H1 (cell line): ENCODE measurements around the gene DOK6. TPM values are rescaled to one million over a fixed set of nuclear protein-coding genes. Genes with fewer than 3 reads are reported as not detected.

Experiments used
- CTCF ChIA-PET: fragments of 300-600 bp; sonication (Branson Sonifier 250); formaldehyde crosslinking; loops from one replicate; lab custom pipeline; 2021; ENCODE audit not compliant: partially characterized antibody; lab: Charles Lee
- POLR2A ChIA-PET: fragments of 300-600 bp; sonication (Branson Sonifier 250); formaldehyde crosslinking; loops from one replicate; lab custom pipeline; 2021; ENCODE audit warnings: inconsistent platforms; ENCODE audit not compliant: partially characterized antibody; lab: Charles Lee
- DNase-seq, 2 experiments: peaks; one replicate each; pipeline versions ENCODE4 v3.0.0 to v3.0.0-alpha.2; 2010 to 2022; ENCODE audit warnings: low spot score in 2 of 2, low read depth in 1 of 2, mixed read lengths in 1 of 2
- FAIRE-seq: peaks from 2 replicates; lab custom pipeline; 2011; peaks lifted over from hg19 to GRCh38; lab: Jason Lieb, UNC
- H2AFZ ChIP-seq: 2 replicates; pipeline ENCODE4 v1.8.1; 2012; ENCODE audit warnings: low read length, inconsistent platforms
- H2AK5ac ChIP-seq: 2 replicates; pipeline ENCODE4 v1.6.1; 2013; ENCODE audit warnings: low read depth, low read length
- H2BK120ac ChIP-seq: replicated peaks from 2 replicates; pipeline ENCODE3; 2013; ENCODE audit warnings: low read depth, low read length, inconsistent platforms
- H2BK12ac ChIP-seq: 2 replicates; pipeline ENCODE4 v1.6.1; 2013; ENCODE audit warnings: low read depth, low read length
- H2BK15ac ChIP-seq: 2 replicates; pipeline ENCODE4 v1.6.1; 2013; ENCODE audit warnings: low read length
- H2BK20ac ChIP-seq: 2 replicates; pipeline ENCODE4 v1.6.1; 2013; ENCODE audit warnings: low read length
- H2BK5ac ChIP-seq: 2 replicates; pipeline ENCODE4 v1.6.1; 2013; ENCODE audit warnings: low read depth, low read length
- H3K14ac ChIP-seq: 2 replicates; pipeline ENCODE4 v1.6.1; 2013; ENCODE audit warnings: inconsistent platforms; ENCODE audit not compliant: insufficient read length
- H3K18ac ChIP-seq: 2 replicates; pipeline ENCODE4 v1.6.1; 2013; ENCODE audit warnings: low read length; ENCODE audit errors: extremely low read depth
- H3K23ac ChIP-seq: 2 replicates; pipeline ENCODE4 v1.6.1; 2013; ENCODE audit warnings: inconsistent platforms; ENCODE audit not compliant: insufficient read length
- H3K23me2 ChIP-seq: 2 replicates; pipeline ENCODE4 v1.6.1; 2013; ENCODE audit warnings: low read depth, low read length
- H3K27ac ChIP-seq: 2 replicates; pipeline ENCODE4 v1.6.1; 2011; ENCODE audit warnings: low read depth, low read length, inconsistent platforms
- H3K27me3 ChIP-seq, 4 experiments: replicated peaks in 1 of 4; 1 replicate in 1 of 4; 2 replicates in 3 of 4; pipeline versions ENCODE4 v1.6.1 to v1.8.1; 2011 to 2013; ENCODE audit warnings: low read length in 3 of 4, mild to moderate bottlenecking in 3 of 4, inconsistent platforms in 2 of 4, mixed read lengths in 2 of 4, moderate library complexity in 1 of 4; ENCODE audit not compliant: control insufficient read depth in 3 of 4, insufficient read depth in 3 of 4; ENCODE audit errors: extremely low read depth in 1 of 4
- H3K36me3 ChIP-seq, 4 experiments: 2 replicates each; pipeline versions ENCODE4 v1.6.1 to v1.8.1; 2011 to 2013; ENCODE audit warnings: mild to moderate bottlenecking in 4 of 4, low read length in 3 of 4, moderate library complexity in 2 of 4, control low read depth in 1 of 4, inconsistent platforms in 1 of 4; ENCODE audit not compliant: insufficient read depth in 4 of 4, control insufficient read depth in 2 of 4
- H3K4ac ChIP-seq: replicated peaks from 2 replicates; pipeline ENCODE3; 2013; ENCODE audit warnings: low read length, low read depth, mixed read lengths, inconsistent platforms; ENCODE audit not compliant: insufficient read length
- H3K4me1 ChIP-seq, 4 experiments: replicated peaks in 1 of 4; 1 replicate in 1 of 4; 2 replicates in 3 of 4; pipeline versions ENCODE4 v1.6.1 to v1.8.1; 2011 to 2013; ENCODE audit warnings: low read length in 3 of 4, inconsistent platforms in 2 of 4, mixed read lengths in 1 of 4; ENCODE audit not compliant: insufficient read depth in 4 of 4, control insufficient read depth in 3 of 4
- H3K4me2 ChIP-seq, 2 experiments: 2 replicates each; pipeline versions ENCODE4 v1.6.1 to v1.8.1; 2011 to 2013; ENCODE audit warnings: low read depth in 2 of 2, low read length in 2 of 2, control low read depth in 1 of 2, inconsistent platforms in 1 of 2, mild to moderate bottlenecking in 1 of 2; ENCODE audit not compliant: insufficient read depth in 1 of 2
- H3K4me3 ChIP-seq, 4 experiments: fragments of 200-600, 300-600 bp in 1 of 4; sonication (generic), shearing (Covaris generic), sonication (Bioruptor Twin) in 1 of 4; 2 replicates each; pipeline versions ENCODE4 v1.5.1 to v1.8.1; 2011 to 2016; ENCODE audit warnings: low read length in 4 of 4, low read depth in 3 of 4, control low read depth in 2 of 4, inconsistent platforms in 2 of 4, mild to moderate bottlenecking in 2 of 4, mixed read lengths in 1 of 4, moderate library complexity in 1 of 4; ENCODE audit not compliant: insufficient read depth in 2 of 4; ENCODE audit errors: extremely low read depth in 1 of 4
- H3K56ac ChIP-seq: replicated peaks from 2 replicates; pipeline ENCODE3; 2013; ENCODE audit warnings: low read depth, mild to moderate bottlenecking, mixed read lengths, low read length, inconsistent platforms; ENCODE audit not compliant: insufficient read length
- H3K79me1 ChIP-seq: 2 replicates; pipeline ENCODE4 v1.6.1; 2013; ENCODE audit warnings: low read depth, low read length, control low read depth
- H3K79me2 ChIP-seq, 2 experiments: 2 replicates each; pipeline versions ENCODE4 v1.6.1 to v1.8.1; 2012 to 2013; ENCODE audit warnings: low read length in 2 of 2, mild to moderate bottlenecking in 2 of 2, inconsistent platforms in 1 of 2; ENCODE audit not compliant: insufficient read depth in 2 of 2, control insufficient read depth in 1 of 2
- H3K9ac ChIP-seq, 4 experiments: replicated peaks in 1 of 4; 1 replicate in 1 of 4; 2 replicates in 3 of 4; pipeline versions ENCODE4 v1.6.1 to v1.8.1; 2011 to 2013; ENCODE audit warnings: low read depth in 3 of 4, low read length in 3 of 4, control low read depth in 2 of 4, mild to moderate bottlenecking in 2 of 4, moderate library complexity in 2 of 4, inconsistent platforms in 1 of 4; ENCODE audit errors: extremely low read depth in 1 of 4
- H3K9me3 ChIP-seq, 2 experiments: 2 replicates each; pipeline versions ENCODE4 v1.6.1 to v1.8.1; 2012 to 2013; ENCODE audit warnings: mild to moderate bottlenecking in 2 of 2, moderate library complexity in 2 of 2, control low read depth in 1 of 2, inconsistent platforms in 1 of 2, low read depth in 1 of 2, low read length in 1 of 2, mixed read lengths in 1 of 2; ENCODE audit not compliant: insufficient read depth in 2 of 2
- H4K20me1 ChIP-seq, 2 experiments: replicated peaks in 1 of 2; 2 replicates each; pipeline versions ENCODE3 to v1.8.1; 2011 to 2013; ENCODE audit warnings: inconsistent platforms in 2 of 2, low read length in 2 of 2, mild to moderate bottlenecking in 1 of 2; ENCODE audit not compliant: insufficient read depth in 2 of 2, control insufficient read depth in 1 of 2
- H4K5ac ChIP-seq: 2 replicates; pipeline ENCODE4 v1.6.1; 2013; ENCODE audit warnings: low read length, low read depth, mixed read lengths, inconsistent platforms; ENCODE audit not compliant: insufficient read length
- H4K8ac ChIP-seq: 2 replicates; pipeline ENCODE4 v1.8.0; 2013; ENCODE audit warnings: mild to moderate bottlenecking, moderate library complexity, low read length, inconsistent platforms; ENCODE audit not compliant: insufficient read depth; ENCODE audit errors: extremely low read depth
- H4K91ac ChIP-seq: replicated peaks from 2 replicates; pipeline ENCODE3; 2013; ENCODE audit warnings: low read length, mixed read lengths, inconsistent platforms; ENCODE audit not compliant: insufficient read length
- ASH2L ChIP-seq: fragments of 200-600, 300-600 bp; sonication (generic); IDR thresholded peaks from one replicate; pipeline ENCODE4 v1.7.1; 2017; ENCODE audit warnings: low read length
- CBX5 ChIP-seq: fragments of 300-800, 300-1000 bp; sonication (generic); IDR thresholded peaks from 2 replicates; pipeline ENCODE4 v1.7.1; 2016; ENCODE audit warnings: antibody characterized with exemption, low read length, low read depth
- CHD1 ChIP-seq: IDR thresholded peaks from 2 replicates; pipeline ENCODE4 v1.6.1; 2012; ENCODE audit warnings: low read depth, low read length, improper control_type of control experiment
- CREB1 ChIP-seq: IDR thresholded peaks from 2 replicates; pipeline ENCODE4 v1.6.1; 2012; ENCODE audit warnings: inconsistent platforms
- EP300 ChIP-seq, 2 experiments: IDR thresholded peaks; 1 replicate in 1 of 2; 2 replicates in 1 of 2; pipeline ENCODE4 v1.6.1; 2011 to 2012; ENCODE audit warnings: low read depth in 2 of 2, low read length in 2 of 2, mild to moderate bottlenecking in 2 of 2, borderline replicate concordance in 1 of 2, inconsistent platforms in 1 of 2, moderate library complexity in 1 of 2
- GABPA ChIP-seq: IDR thresholded peaks from 2 replicates; pipeline ENCODE4 v1.6.1; 2011; ENCODE audit warnings: mild to moderate bottlenecking, low read length, moderate library complexity, borderline replicate concordance; ENCODE audit not compliant: insufficient read depth
- JUND ChIP-seq: IDR thresholded peaks from 2 replicates; pipeline ENCODE4 v1.6.1; 2011; ENCODE audit warnings: mild to moderate bottlenecking, improper control_type of control experiment, low read length
- KDM1A ChIP-seq: fragments of 200-600, 300-600 bp; sonication (generic); IDR thresholded peaks from 2 replicates; pipeline ENCODE4 v1.7.1; 2016; ENCODE audit warnings: mild to moderate bottlenecking, low read length, borderline replicate concordance
- KDM4A ChIP-seq: IDR thresholded peaks from one replicate; pipeline ENCODE4 v1.7.1; 2012; ENCODE audit warnings: low read depth, mild to moderate bottlenecking, moderate library complexity, low read length, inconsistent platforms; ENCODE audit not compliant: severe bottlenecking
- POLR2A ChIP-seq, 2 experiments: IDR thresholded peaks; 1 replicate in 1 of 2; 2 replicates in 1 of 2; pipeline ENCODE4 v1.6.1; 2011; ENCODE audit warnings: low read depth in 2 of 2, low read length in 2 of 2, mild to moderate bottlenecking in 2 of 2; ENCODE audit errors: control extremely low read depth in 1 of 2
- RAD21 ChIP-seq, 2 experiments: IDR thresholded peaks in 1 of 2; conservative IDR thresholded peaks in 1 of 2; 2 replicates each; pipeline ENCODE4 v1.6.1; 2011; ENCODE audit warnings: low read depth in 2 of 2, low read length in 2 of 2, improper control_type of control experiment in 1 of 2, inconsistent platforms in 1 of 2, mild to moderate bottlenecking in 1 of 2, moderate library complexity in 1 of 2
- RNF2 ChIP-seq: fragments of 200-900, 300-1000 bp; sonication (generic); IDR thresholded peaks from 2 replicates; pipeline ENCODE4 v1.7.1; 2016; ENCODE audit warnings: borderline replicate concordance, low read depth, mild to moderate bottlenecking, antibody characterized with exemption, low read length; ENCODE audit not compliant: poor library complexity, severe bottlenecking; ENCODE audit errors: missing control alignments
- SUZ12 ChIP-seq: fragments of 200-600 bp; sonication (generic); IDR thresholded peaks from 2 replicates; pipeline ENCODE4 v1.6.1; 2012; ENCODE audit warnings: mild to moderate bottlenecking, inconsistent platforms, low read length, moderate library complexity, mixed read lengths
- WGBS, 2 experiments: shearing (Covaris generic) in 1 of 2; methylation state at CpG; one replicate each; pipeline versions ENCODE4 v1.1.6 to v1.1.7; 2013 to 2015; ENCODE audit warnings: low lambda C conversion rate in 2 of 2, mixed read lengths in 2 of 2, inconsistent platforms in 1 of 2, low coverage in 1 of 2, missing lambda C conversion rate in 1 of 2; ENCODE audit not compliant: insufficient replicate concordance in 2 of 2, insufficient coverage in 1 of 2, insufficient read length in 1 of 2; ENCODE audit errors: extremely low coverage in 1 of 2, missing lambda C conversion rate in 1 of 2; 5-methylcytosine and 5-hydroxymethylcytosine counted together
- polyA plus RNA-seq, 7 experiments: library from polyadenylated mRNA; depleted of rRNA in 3 of 7; stranded (reverse) in 5 of 7; unstranded in 2 of 7; fragments of >200 nt in 5 of 7; fragments of 200-250 nt in 2 of 7; gene quantifications; 1 replicate in 5 of 7; 2 replicates in 1 of 7; 4 replicates in 1 of 7; pipeline versions ENCODE4 v1.2.1 to v1.2.3, GENCODE V29; 2011 to 2013; ENCODE audit warnings: missing spikeins in 2 of 7, mixed read lengths in 2 of 7
- total RNA-seq: library from RNA; stranded (reverse); fragmentation: NEBNext Ultra II Directional; extraction: Animal tissue kit (Norgen Biotek cat#: 25700); gene quantifications from 2 replicates; pipeline ENCODE4 v1.2.1, GENCODE V29; 2021

Gene DOK6
- total and polyA plus RNA-seq, 2 of the 8 experiments (the other 6 are each of a cell fraction or from before 2014, with no cell fraction given): 0.33 to 0.50 TPM

DNA sequence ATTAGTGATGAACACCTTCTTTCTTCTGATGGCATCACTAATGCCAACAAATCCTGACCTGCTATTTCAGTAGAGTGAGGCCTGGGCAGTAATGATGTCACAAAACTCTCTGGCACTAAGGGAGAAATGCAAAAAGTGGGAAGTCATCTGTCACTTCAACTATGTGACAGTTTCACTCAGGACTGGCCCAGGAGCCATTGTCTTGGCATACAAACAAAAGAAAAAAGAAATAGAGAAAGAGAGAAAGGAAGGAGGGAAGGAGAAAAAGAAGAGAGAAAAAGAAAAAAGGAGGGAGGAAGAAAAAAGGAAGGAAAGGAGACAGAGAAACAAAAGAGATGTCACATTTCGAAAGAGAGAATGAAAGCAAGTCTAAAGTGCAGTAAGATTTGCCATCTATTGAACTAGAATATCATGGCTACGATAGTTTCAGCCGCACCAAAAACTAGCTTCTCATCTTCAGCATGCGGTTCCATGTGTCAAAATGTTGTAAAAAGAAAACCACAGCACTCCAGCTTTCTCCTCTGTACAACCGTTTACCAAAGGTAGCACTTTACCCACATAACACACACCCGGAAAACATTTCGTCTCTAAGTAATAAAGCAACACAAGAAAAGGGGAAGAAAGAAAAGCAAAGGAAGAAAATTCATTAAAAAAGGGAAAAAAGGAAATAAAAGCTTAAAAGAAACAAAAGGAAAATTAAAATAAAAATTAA is 496.9 kb downstream of the DOK6 start:
- ChIA-PET POLR2A (no interaction called here), CTCF (no interaction called here)
- Histone ChIP-seq H3K23ac (no peak overlapping the region), H2BK120ac (no peak overlapping the region), H3K27ac (no peak overlapping the region), H4K8ac (no peak overlapping the region), H4K20me1 (no peaks in the 10 kb centered on the region), H3K18ac (no peak overlapping the region), H2BK20ac (no peak overlapping the region), H2AK5ac (no peak overlapping the region), H4K91ac (no peak overlapping the region), H3K27me3 (no peaks in the 10 kb centered on the region), H4K5ac (no peak overlapping the region), H2BK15ac (no peak overlapping the region), H3K56ac (no peak overlapping the region), H3K14ac (no peak overlapping the region), H3K4me3 (no peak overlapping the region), H2BK5ac (no peak overlapping the region), H3K79me2 (no peaks in the 10 kb centered on the region), H3K9ac (no peak overlapping the region), H3K4me2 (no peak overlapping the region), H3K36me3 (no peaks in the 10 kb centered on the region), H3K9me3 (no peaks in the 10 kb centered on the region), H3K4me1 (no peaks in the 10 kb centered on the region), H3K79me1 (no peaks in the 10 kb centered on the region), H3K4ac (no peak overlapping the region), H2AFZ (peak overlapping the region; percentile 70), H3K23me2 (no peaks in the 10 kb centered on the region; the same call in 1 of the 2 replicates), H2BK12ac (no peak overlapping the region)
- no peak for FAIRE-seq
- WGBS, 2 experiments: 94% methylated on average over 7 of the region's 7 CpGs; no CpG with 5 or more reads in 1 of the 2 experiments
- DNase-seq: no peak
- no peak for TF ChIP-seq EP300 (IDR thresholded peaks at IDR 0.05; ENCODE audit: borderline replicate concordance in 1 of 2, low read depth in 2 of 2, low read length in 2 of 2)
- no peak for TF ChIP-seq CHD1
- no peak for TF ChIP-seq KDM4A
- TF ChIP-seq GABPA: no peak
- no peak for TF ChIP-seq CBX5
- TF ChIP-seq JUND: no peak
- no peak for TF ChIP-seq KDM1A
- no peak for TF ChIP-seq ASH2L
- TF ChIP-seq POLR2A (IDR thresholded peaks at IDR 0.05; ENCODE audit: control extremely low read depth in 1 of 2, low read depth in 2 of 2, low read length in 2 of 2): no peak
- no peak for TF ChIP-seq CREB1
- no peak for TF ChIP-seq RAD21 (IDR thresholded peaks at IDR 0.05 in 1 of 2, conservative IDR thresholded peaks at IDR 0.05 in 1 of 2; ENCODE audit: low read depth in 2 of 2, low read length in 2 of 2)
- TF ChIP-seq RNF2: no peak
- no peak for TF ChIP-seq SUZ12
